HepG2 (cell line): Measurements from ENCODE around the gene GAS2.

Source experiments
- CREB1 ChIP-seq, 2 experiments: fragments of 450-650 bp in 1 of 2; IDR thresholded peaks; 2 replicates each; pipeline ENCODE4 v1.6.1; 2016 to 2017; ENCODE audit warnings: control low read depth in 1 of 2, mild to moderate bottlenecking in 1 of 2, missing compliant biosample characterization in 1 of 2, missing genetic modification characterization in 1 of 2
- FOXA1 ChIP-seq, 2 experiments: fragments of 450-650 bp in 1 of 2; sonication (generic) in 1 of 2; formaldehyde crosslinking in 1 of 2; IDR thresholded peaks; 2 replicates each; pipeline versions ENCODE4 v1.4.0 to v1.6.1; 2016 to 2020; ENCODE audit warnings: missing genetic modification reagents in 1 of 2
- FOXJ3 ChIP-seq: sonication (generic); formaldehyde crosslinking; IDR thresholded peaks from 2 replicates; pipeline ENCODE4 v1.4.0; 2020; ENCODE audit warnings: missing genetic modification reagents, mild to moderate bottlenecking, borderline replicate concordance
- HMG20B ChIP-seq: conservative IDR thresholded peaks from 2 replicates; pipeline ENCODE4 v1.6.1; 2016; ENCODE audit warnings: missing genetic modification reagents, missing compliant biosample characterization
- HNRNPL ChIP-seq: fragments of 200-400 bp; formaldehyde crosslinking; IDR thresholded peaks from 2 replicates; pipeline ENCODE4 v1.6.1; 2017; ENCODE audit warnings: mild to moderate bottlenecking, low read depth, low read length
- IRX3 ChIP-seq: sonication (generic); formaldehyde crosslinking; IDR thresholded peaks from 2 replicates; pipeline ENCODE4 v1.8.1; 2023; ENCODE audit warnings: mild to moderate bottlenecking, low read depth, missing genetic modification reagents, borderline replicate concordance
- MED8 ChIP-seq: sonication (generic); formaldehyde crosslinking; IDR thresholded peaks from 2 replicates; pipeline ENCODE4 v1.8.1; 2023; ENCODE audit warnings: mild to moderate bottlenecking, missing genetic modification reagents; ENCODE audit not compliant: insufficient replicate concordance
- MEIS1 ChIP-seq: sonication (generic); formaldehyde crosslinking; IDR thresholded peaks from 2 replicates; pipeline ENCODE4 v1.9.0; 2021; ENCODE audit warnings: mild to moderate bottlenecking, missing genetic modification reagents, moderate library complexity, borderline replicate concordance
- PHF21A ChIP-seq: sonication (generic); formaldehyde crosslinking; IDR thresholded peaks from 2 replicates; pipeline ENCODE4 v1.5.0; 2020; ENCODE audit warnings: mild to moderate bottlenecking, missing genetic modification reagents
- TBP ChIP-seq: sonication (generic); formaldehyde crosslinking; IDR thresholded peaks from 2 replicates; pipeline ENCODE4 v1.5.0; 2020; ENCODE audit warnings: missing genetic modification reagents
- ZNF207 ChIP-seq: fragments of 450-650 bp; IDR thresholded peaks from 2 replicates; pipeline ENCODE4 v1.6.1; 2016; ENCODE audit warnings: antibody characterized with exemption, borderline replicate concordance

DNA sequence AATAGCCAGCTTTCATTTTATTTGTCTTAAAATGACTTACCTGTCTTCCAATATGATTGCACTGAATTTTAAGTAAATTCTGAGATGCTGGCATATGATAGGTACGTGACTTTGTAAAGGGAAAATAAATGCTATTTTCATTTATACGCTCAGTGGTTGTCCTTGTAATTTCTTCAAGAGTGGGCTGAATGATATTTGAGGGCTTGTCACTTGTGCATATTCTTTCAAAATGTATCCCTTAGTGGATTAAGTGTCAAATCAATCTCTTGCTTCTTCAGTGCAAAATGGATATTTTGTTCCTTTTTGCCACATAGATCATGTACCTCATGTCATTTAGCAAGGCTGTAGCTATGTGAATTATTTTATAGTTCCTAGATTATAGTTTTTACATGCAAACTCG, 56.9 kb downstream of the GAS2 start:
- TF ChIP-seq MEIS1 (CRISPR knock-in tag), result no peak
- no peak for TF ChIP-seq IRX3 (CRISPR knock-in tag)
- TF ChIP-seq MED8, result no peak
- TF ChIP-seq TBP, result no peak
- no peak for TF ChIP-seq FOXJ3 (CRISPR knock-in tag)
- no peak for TF ChIP-seq HNRNPL
- no peak for TF ChIP-seq PHF21A (CRISPR knock-in tag)
- no peak for TF ChIP-seq ZNF207
- TF ChIP-seq CREB1 (IDR thresholded peaks at IDR 0.05), result no peak
- no peak for TF ChIP-seq CREB1 (CRISPR knock-in tag; IDR thresholded peaks at IDR 0.05)
- TF ChIP-seq FOXA1 (IDR thresholded peaks at IDR 0.05), result no peak
- no peak for TF ChIP-seq FOXA1 (CRISPR knock-in tag; IDR thresholded peaks at IDR 0.05)
- TF ChIP-seq HMG20B (CRISPR knock-in tag), result no peak
